ENCODE measurements around the gene NFX1.

GRCh38 chr9:33248606-33249005 is 41.7 kb upstream of the NFX1 start:
- TF ChIP-seq CTCF (IDR thresholded peaks at IDR 0.05) = no peak
- no peak for TF ChIP-seq POLR2A (IDR thresholded peaks at IDR 0.05)

Measured in thyroid gland (tissue), 4 donors.